GM12801 (cell line): ENCODE measurements around the gene PTPRD.

Experiments
- CTCF ChIP-seq: IDR thresholded peaks from one replicate; pipeline ENCODE4 v1.5.1; 2011; ENCODE audit warnings: control low read depth; ENCODE audit not compliant: insufficient read length; ENCODE audit errors: extremely low read depth

Gene PTPRD

GRCh38 chr9:8769153-8769552 is 1843.6 kb downstream of the PTPRD start:
- TF ChIP-seq CTCF, result no peak

- TF ChIP-seq CTCF, result no peak
Measured at GRCh38 chr9:8766096-8766495, 1846.7 kb downstream of the PTPRD start.

- no peak for TF ChIP-seq CTCF
Measured at GRCh38 chr9:8764051-8764450, 1848.8 kb downstream of the PTPRD start.

DNA sequence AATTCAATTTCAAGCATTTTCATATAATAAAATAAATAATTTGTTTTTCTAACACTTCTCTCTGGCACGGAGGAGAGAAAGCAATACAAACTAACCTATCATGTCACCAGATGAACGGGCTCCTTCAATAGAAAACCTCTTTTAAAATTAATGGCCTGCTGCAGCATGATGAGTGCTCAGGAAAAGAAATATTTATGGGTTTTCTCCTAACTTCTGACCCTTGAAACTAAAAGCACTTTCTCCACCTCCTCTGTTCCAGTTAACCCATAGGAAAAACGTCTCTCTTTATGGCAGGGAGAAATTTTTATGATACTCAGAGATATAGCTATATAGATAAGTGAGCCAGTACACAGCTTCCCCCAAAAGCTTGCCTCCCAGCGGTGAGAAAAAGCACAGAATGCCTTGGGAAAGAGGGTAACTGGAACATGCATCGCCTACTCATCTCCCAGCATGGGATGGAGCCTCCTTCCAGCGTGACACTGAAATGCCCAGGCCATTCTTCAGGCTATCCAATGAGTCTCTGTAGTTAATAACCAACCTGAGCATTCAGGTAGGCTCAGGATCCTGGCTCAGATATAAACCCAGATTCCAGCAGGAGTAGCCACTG is 1850.2 kb downstream of the PTPRD start:
- no peak for TF ChIP-seq CTCF

GRCh38 chr9:8760000-8760767 is 1852.6 kb downstream of the PTPRD start:
- no peak for TF ChIP-seq CTCF

DNA sequence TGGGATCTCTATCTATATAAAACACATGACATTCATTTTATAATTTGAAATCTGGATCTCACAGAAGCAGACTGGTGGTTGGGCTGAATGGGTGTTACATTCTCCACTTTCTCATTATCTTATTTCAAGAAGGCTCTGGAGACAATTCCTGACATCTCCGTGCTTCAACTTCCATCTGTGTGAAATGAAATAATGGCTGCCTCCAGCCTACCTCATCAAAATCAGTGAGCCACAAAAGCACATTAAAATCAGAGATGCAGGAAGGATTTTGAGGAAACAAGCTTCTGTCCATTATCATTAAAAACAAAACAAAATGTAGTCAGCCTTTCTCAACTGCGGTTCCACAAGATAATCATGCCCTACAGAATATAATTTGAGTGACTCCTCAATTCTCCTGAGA is 1854.9 kb downstream of the PTPRD start:
- no peak for TF ChIP-seq CTCF

GRCh38 chr9:8754751-8755150 is 1858.1 kb downstream of the PTPRD start:
- no peak for TF ChIP-seq CTCF
